GM23338 (cell line): ENCODE data around the gene PAPPA. TPM values are rescaled to one million over a fixed set of nuclear protein-coding genes. Genes with fewer than 3 reads are reported as not detected.

Experiments
- ATAC-seq: fragments of 200-7000 bp; cut with Tn5 transposase; 3 replicates; pipeline ENCODE4 v1.9.1; 2020
- DNase-seq: peaks from one replicate; pipeline ENCODE4 v3.0.0-alpha.2; 2015; ENCODE audit warnings: low spot score
- H2AFZ ChIP-seq: fragments of 200-600 bp; sonication (generic); 2 replicates; pipeline ENCODE4 v1.8.0; 2016; ENCODE audit warnings: antibody characterized with exemption, mild to moderate bottlenecking, moderate library complexity
- H3F3A ChIP-seq: fragments of 200-600 bp; sonication (generic); replicated peaks from 2 replicates; pipeline ENCODE4 v1.8.0; 2017; ENCODE audit warnings: antibody characterized with exemption, mixed run types, low read depth
- H3K27ac ChIP-seq: fragments of 200-600 bp; sonication (generic); 2 replicates; pipeline ENCODE4 v1.6.1; 2016; ENCODE audit warnings: low read depth
- H3K27me3 ChIP-seq: fragments of 200-600 bp; sonication (generic); 2 replicates; pipeline ENCODE4 v1.8.0; 2016; ENCODE audit warnings: mild to moderate bottlenecking, mixed run types, moderate library complexity; ENCODE audit not compliant: insufficient read depth
- H3K36me3 ChIP-seq: fragments of 200-600 bp; sonication (generic); 2 replicates; pipeline ENCODE4 v1.8.0; 2016; ENCODE audit warnings: mild to moderate bottlenecking; ENCODE audit not compliant: insufficient read depth
- H3K4me1 ChIP-seq: fragments of 200-600 bp; sonication (generic); 2 replicates; pipeline ENCODE4 v1.8.0; 2016; ENCODE audit warnings: mild to moderate bottlenecking, moderate library complexity; ENCODE audit not compliant: insufficient read depth
- H3K4me2 ChIP-seq: fragments of 200-600 bp; sonication (generic); 2 replicates; pipeline ENCODE4 v1.7.1; 2017; ENCODE audit warnings: mixed run types
- H3K4me3 ChIP-seq: fragments of 200-600 bp; sonication (generic); 2 replicates; pipeline ENCODE4 v1.6.1; 2016; ENCODE audit warnings: mixed run types
- H3K79me2 ChIP-seq: fragments of 200-600 bp; sonication (generic); replicated peaks from 2 replicates; pipeline ENCODE4 v1.8.0; 2017; ENCODE audit warnings: mild to moderate bottlenecking; ENCODE audit not compliant: insufficient read depth
- H3K9me2 ChIP-seq: fragments of 200-600 bp; sonication (generic); 2 replicates; pipeline ENCODE4 v1.8.0; 2017; ENCODE audit not compliant: insufficient read depth
- H4K20me1 ChIP-seq: fragments of 200-600 bp; sonication (generic); replicated peaks from 2 replicates; pipeline ENCODE4 v1.8.0; 2017; ENCODE audit warnings: mild to moderate bottlenecking; ENCODE audit not compliant: insufficient read depth
- H3K27ac Mint-ChIP-seq: 2 replicates; pipeline ENCODE4 v1.8.0; 2020; ENCODE audit warnings: inconsistent platforms, mild to moderate bottlenecking, moderate library complexity, mixed read lengths
- H3K27me3 Mint-ChIP-seq: 3 replicates; pipeline ENCODE4 v1.8.0; 2022; ENCODE audit warnings: low read depth, mild to moderate bottlenecking, moderate library complexity, mixed read lengths, inconsistent platforms; ENCODE audit not compliant: insufficient read depth, poor library complexity
- H3K36me3 Mint-ChIP-seq: 3 replicates; pipeline ENCODE4 v1.8.0; 2021; ENCODE audit warnings: low read depth, mild to moderate bottlenecking, inconsistent platforms, moderate library complexity, mixed read lengths
- H3K4me1 Mint-ChIP-seq: 3 replicates; pipeline ENCODE4 v1.8.0; 2020; ENCODE audit warnings: mild to moderate bottlenecking, inconsistent platforms, mixed read lengths
- H3K4me3 Mint-ChIP-seq: 3 replicates; pipeline ENCODE4 v1.8.0; 2021; ENCODE audit warnings: moderate library complexity, mild to moderate bottlenecking, inconsistent platforms, mixed read lengths
- H3K9me3 Mint-ChIP-seq: 3 replicates; pipeline ENCODE4 v1.8.0; 2020; ENCODE audit warnings: moderate library complexity, mild to moderate bottlenecking, inconsistent platforms, mixed read lengths
- ETS1 ChIP-seq: IDR thresholded peaks from 2 replicates; pipeline ENCODE4 v1.6.1; 2016; ENCODE audit warnings: antibody characterized with exemption
- EZH2 ChIP-seq: fragments of 200-600 bp; sonication (generic); IDR thresholded peaks from one replicate; pipeline ENCODE4 v1.8.0; 2017; ENCODE audit warnings: antibody characterized with exemption, mild to moderate bottlenecking, low read depth; ENCODE audit not compliant: unreplicated experiment
- EZH2phosphoT487 ChIP-seq: fragments of 200-600 bp; sonication (generic); IDR thresholded peaks from one replicate; pipeline ENCODE4 v1.8.1; 2018; ENCODE audit warnings: antibody characterized with exemption; ENCODE audit not compliant: unreplicated experiment
- NANOG ChIP-seq: IDR thresholded peaks from 2 replicates; pipeline ENCODE4 v1.6.1; 2016; ENCODE audit warnings: antibody characterized with exemption, borderline replicate concordance
- POLR2AphosphoS5 ChIP-seq: IDR thresholded peaks from 2 replicates; pipeline ENCODE4 v1.6.1; 2016; ENCODE audit warnings: antibody characterized with exemption, low read depth
- STAT1 ChIP-seq: IDR thresholded peaks from one replicate; pipeline ENCODE4 v1.6.1; 2016; ENCODE audit warnings: antibody characterized with exemption; ENCODE audit not compliant: unreplicated experiment
- ZNF462 ChIP-seq: fragments of 250-450 bp; sonication (Bioruptor Pico); IDR thresholded peaks from 2 replicates; pipeline ENCODE4 v1.5.0; 2020; ENCODE audit warnings: mild to moderate bottlenecking, moderate library complexity
- polyA plus RNA-seq: library from polyadenylated mRNA; unstranded; fragments of >200 nt; fragmentation: Nextera tagmentation; extraction: Ambion mirVana; gene quantifications from 2 replicates; pipeline ENCODE4 v1.2.1, GENCODE V29; 2016
- total RNA-seq: library from RNA; depleted of rRNA; stranded (reverse); fragments of >200 nt; shearing (Covaris generic); gene quantifications from 2 replicates; pipeline ENCODE4 v1.2.3, GENCODE V29; 2014
- TF ChIP-seq, protein P1 (sequence below), 2 experiments: fragments of 200-600 bp in 1 of 2; sonication (generic) in 1 of 2; conservative IDR thresholded peaks; 2 replicates each; pipeline versions ENCODE4 v1.5.1 to v1.6.1; 2016 to 2017; ENCODE audit warnings: antibody characterized with exemption in 2 of 2, low read depth in 2 of 2, mild to moderate bottlenecking in 2 of 2, moderate library complexity in 1 of 2

The PAPPA gene
- total and polyA plus RNA-seq, 2 experiments from 2014 or later: 0.38 to 0.66 TPM

- Mint-ChIP-seq H3K27ac (no peak overlapping the region), H3K4me1 (no peaks in the 10 kb centered on the region), H3K27me3 (peaks cover 5% of the 10 kb centered on the region), H3K9me3 (no peaks in the 10 kb centered on the region), H3K4me3 (no peak overlapping the region), H3K36me3 (no peaks in the 10 kb centered on the region)
- Histone ChIP-seq H3K4me1 (no peaks in the 10 kb centered on the region), H3K27me3 (no peaks in the 10 kb centered on the region), H3K4me3 (no peak overlapping the region), H4K20me1 (no peaks in the 10 kb centered on the region), H3K9me2 (no peaks in the 10 kb centered on the region), H3K36me3 (no peaks in the 10 kb centered on the region), H3K4me2 (no peak overlapping the region), H3F3A (no peaks in the 10 kb centered on the region), H2AFZ (no peak overlapping the region), H3K27ac (no peak overlapping the region), H3K79me2 (no peaks in the 10 kb centered on the region)
- TF ChIP-seq EZH2 (no peak), EZH2phosphoT487 (no peak), STAT1 (no peak), POLR2AphosphoS5 (no peak), NANOG (no peak), ZNF462 (no peak), ETS1 (no peak)
- TF ChIP-seq, protein P1, sequence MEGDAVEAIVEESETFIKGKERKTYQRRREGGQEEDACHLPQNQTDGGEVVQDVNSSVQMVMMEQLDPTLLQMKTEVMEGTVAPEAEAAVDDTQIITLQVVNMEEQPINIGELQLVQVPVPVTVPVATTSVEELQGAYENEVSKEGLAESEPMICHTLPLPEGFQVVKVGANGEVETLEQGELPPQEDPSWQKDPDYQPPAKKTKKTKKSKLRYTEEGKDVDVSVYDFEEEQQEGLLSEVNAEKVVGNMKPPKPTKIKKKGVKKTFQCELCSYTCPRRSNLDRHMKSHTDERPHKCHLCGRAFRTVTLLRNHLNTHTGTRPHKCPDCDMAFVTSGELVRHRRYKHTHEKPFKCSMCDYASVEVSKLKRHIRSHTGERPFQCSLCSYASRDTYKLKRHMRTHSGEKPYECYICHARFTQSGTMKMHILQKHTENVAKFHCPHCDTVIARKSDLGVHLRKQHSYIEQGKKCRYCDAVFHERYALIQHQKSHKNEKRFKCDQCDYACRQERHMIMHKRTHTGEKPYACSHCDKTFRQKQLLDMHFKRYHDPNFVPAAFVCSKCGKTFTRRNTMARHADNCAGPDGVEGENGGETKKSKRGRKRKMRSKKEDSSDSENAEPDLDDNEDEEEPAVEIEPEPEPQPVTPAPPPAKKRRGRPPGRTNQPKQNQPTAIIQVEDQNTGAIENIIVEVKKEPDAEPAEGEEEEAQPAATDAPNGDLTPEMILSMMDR (conservative IDR thresholded peaks at IDR 0.05; ENCODE audit: low read depth in 2 of 2): no peak
- ATAC-seq (no peak), DNase-seq (no peak)
These were observed 79.6 kb downstream of the PAPPA start for GRCh38 chr9:116233160-116233530.
